PC-9 (cell line): ENCODE measurements around the gene MARK1.

Experiments used
- EZH2 ChIP-seq: fragments of 200-600 bp; sonication (generic); IDR thresholded peaks from 2 replicates; pipeline ENCODE4 v1.8.0; 2017; ENCODE audit warnings: antibody characterized with exemption, low read depth
- TF ChIP-seq, protein P1 (sequence below): fragments of 200-600 bp; sonication (generic); conservative IDR thresholded peaks from 2 replicates; pipeline ENCODE4 v1.6.1; 2017; ENCODE audit warnings: mixed run types, antibody characterized with exemption, mild to moderate bottlenecking, moderate library complexity

DNA sequence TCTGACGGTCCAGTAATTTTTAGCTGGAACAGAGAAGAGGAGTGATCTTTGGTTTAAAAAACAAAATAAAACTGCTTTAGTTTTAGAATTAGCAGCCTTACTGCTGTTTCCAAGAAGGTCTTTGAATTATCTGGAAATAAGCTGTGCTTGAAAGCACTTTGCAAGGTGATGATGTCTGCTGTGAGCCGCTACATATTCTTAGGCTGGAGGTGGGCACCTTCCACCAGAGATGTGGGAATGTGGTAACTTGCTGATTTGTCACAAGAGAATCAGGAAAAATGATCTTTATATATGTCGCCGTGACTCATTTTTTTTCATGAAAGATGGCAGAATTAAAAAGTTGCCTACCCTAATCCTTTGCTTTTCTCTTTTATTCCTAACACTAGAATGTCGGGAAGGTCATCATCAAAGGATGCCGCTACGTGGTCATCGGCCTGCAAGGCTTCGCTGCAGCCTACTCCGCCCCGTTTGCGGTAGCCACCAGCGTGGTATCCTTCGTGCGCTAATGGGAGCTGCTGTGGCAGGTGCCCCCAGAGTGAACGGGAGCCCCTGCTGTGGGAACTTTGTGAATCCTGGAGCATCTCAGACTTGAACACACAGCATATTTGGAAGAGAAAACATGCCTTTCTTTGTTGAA, 168.4 kb downstream of the MARK1 start:
- TF ChIP-seq, protein P1, sequence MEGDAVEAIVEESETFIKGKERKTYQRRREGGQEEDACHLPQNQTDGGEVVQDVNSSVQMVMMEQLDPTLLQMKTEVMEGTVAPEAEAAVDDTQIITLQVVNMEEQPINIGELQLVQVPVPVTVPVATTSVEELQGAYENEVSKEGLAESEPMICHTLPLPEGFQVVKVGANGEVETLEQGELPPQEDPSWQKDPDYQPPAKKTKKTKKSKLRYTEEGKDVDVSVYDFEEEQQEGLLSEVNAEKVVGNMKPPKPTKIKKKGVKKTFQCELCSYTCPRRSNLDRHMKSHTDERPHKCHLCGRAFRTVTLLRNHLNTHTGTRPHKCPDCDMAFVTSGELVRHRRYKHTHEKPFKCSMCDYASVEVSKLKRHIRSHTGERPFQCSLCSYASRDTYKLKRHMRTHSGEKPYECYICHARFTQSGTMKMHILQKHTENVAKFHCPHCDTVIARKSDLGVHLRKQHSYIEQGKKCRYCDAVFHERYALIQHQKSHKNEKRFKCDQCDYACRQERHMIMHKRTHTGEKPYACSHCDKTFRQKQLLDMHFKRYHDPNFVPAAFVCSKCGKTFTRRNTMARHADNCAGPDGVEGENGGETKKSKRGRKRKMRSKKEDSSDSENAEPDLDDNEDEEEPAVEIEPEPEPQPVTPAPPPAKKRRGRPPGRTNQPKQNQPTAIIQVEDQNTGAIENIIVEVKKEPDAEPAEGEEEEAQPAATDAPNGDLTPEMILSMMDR = no peak
- TF ChIP-seq EZH2 = no peak
